ENCODE results near the gene KRT26.
A peak's percentile ranks its signal among the peaks of the same experiment; 100 is the strongest.
"Not testable (repeated sequence)": the region's sequence is repeated elsewhere in the genome, so short reads cannot be mapped to it uniquely, and the experiment has no call there.

Gene KRT26, protein sequence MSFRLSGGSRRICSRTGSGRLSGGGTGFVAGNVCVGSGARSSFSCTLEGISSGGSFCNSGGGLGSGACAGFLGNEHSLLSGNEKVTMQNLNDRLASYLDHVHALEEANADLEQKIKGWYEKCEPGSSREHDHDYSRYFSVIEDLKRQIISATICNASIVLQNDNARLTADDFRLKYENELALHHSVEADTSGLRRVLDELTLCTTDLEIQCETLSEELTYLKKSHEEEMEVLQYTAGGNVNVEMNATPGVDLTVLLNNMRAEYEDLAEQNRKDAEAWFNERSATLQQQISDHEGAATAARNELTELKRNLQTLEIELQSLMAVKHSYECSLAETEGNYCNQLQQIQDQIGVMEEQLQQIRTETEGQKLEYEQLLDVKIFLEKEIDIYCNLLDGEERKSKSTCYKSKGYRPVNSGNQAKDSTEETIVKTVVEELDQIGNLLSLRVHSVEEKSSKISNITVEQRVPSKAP

DNA sequence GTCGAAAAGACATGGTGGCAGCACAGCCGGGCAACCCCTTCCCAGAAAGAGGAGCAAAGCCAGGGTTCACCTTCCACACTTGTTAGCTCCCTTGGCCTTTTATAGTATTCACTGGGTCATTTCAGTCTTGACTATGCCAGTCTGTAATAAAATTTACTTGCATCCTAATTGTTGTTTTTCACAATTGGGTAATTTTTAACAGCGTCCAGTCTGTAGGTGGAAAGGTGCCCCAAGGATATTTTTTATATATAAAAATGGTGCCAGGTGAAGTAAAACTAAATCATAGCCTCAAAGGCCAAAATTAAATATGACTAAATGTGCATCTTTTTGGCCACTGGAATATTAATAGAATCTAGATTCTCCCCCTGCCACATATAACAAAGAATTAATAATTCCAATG lies at the start of gene KRT26:
KRT26 (minus strand) TSS at position 101 of the 400 bp plus-strand sequence; CDS start at position 13, 88 bp downstream.
- no peak for DNase-seq (ENCODE audit: low read depth)

DNA sequence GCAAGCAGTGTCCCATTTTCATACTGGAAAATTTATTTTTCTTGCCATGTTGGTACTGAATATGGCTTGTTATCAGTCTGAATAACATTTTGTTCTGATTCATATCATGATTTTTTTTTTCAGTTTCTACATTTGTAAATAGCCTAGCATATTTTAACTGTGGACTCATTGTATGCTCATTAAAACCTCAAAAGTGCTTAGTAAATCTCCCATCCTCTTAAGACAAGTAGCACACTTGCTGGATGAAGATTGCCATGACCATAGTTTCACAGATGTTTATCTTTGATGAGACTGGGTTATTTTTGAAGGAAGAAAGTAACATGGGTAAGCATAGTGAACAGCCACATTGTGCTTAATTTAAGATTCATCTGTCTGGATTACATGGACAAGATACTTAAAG lies 49.5 kb upstream of the KRT26 start:
- DNase-seq (ENCODE audit: low read depth) = no peak

GRCh38 chr17:40820228-40820838 lies 48.3 kb upstream of the KRT26 start:
- DNase-seq (ENCODE audit: low read depth) = no peak

GRCh38 chr17:40819528-40820125 lies 47.6 kb upstream of the KRT26 start:
- DNase-seq (ENCODE audit: low read depth) = no peak

- peak; percentile 79 for DNase-seq (ENCODE audit: low read depth)
Measured at GRCh38 chr17:40818733-40819527, 46.9 kb upstream of the KRT26 start.

DNA sequence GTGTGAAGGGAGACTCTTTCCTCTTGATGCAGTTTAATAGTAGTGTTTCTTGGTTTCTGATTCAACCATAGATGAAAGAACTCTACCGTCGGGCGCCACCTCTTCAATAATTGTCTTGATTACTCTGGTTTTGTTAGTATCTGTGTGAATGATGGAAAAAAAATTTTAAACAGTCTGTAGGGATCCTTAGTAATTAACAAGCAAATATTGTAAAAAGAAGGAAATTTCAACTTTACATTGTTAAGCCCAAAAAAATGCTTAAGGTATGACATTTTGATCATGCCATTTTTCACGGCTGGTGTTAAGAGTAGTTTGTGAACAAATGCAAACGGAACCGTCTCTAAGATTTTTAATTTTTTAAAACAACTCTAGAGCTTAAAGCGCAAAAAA lies 46.3 kb upstream of the KRT26 start:
- no peak for DNase-seq (ENCODE audit: low read depth)

- DNase-seq (ENCODE audit: low read depth) = no peak
Measured at GRCh38 chr17:40817103-40817682, 45.2 kb upstream of the KRT26 start.

GRCh38 chr17:40816569-40816968 lies 44.6 kb upstream of the KRT26 start:
- no peak for DNase-seq (ENCODE audit: low read depth)

DNA sequence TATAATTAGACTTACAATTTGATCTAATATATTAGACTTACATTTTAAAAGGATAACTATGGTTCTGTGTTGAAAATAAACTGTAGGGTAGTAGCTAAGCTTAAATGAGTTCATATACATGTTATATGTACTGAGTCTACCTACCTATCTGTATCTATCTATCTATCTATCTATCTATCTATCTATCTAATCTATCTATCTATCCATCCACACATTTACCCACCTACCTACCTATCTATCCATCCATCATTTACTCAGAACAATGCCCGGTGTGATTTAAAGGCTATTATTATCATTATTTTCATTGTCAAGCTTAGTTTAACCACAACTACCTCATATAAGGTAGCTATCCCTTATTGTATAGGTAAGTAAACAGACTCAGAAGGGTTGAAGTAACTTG lies 43.4 kb upstream of the KRT26 start:
- DNase-seq (ENCODE audit: low read depth) = no peak

DNA sequence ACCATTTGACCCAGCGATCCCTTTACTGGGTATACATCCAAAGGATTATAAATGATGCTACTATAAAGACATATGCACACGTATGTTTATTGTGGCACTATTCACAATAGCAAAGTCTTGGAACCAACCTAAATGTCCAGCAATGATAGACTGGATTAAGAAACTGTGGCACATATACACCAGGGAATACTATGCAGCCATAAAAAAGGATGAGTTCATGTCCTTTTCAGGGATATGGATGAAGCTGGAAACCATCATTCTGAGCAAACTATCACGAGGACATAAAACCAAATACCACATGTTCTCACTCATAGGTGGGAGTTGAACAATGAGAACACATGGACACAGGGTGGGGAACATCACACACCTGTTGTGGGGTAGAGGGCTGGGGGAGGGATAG lies 42.7 kb upstream of the KRT26 start:
- DNase-seq (ENCODE audit: low read depth) = not testable (repeated sequence)

GRCh38 chr17:40813804-40814203 lies 41.8 kb upstream of the KRT26 start:
- no peak for DNase-seq (ENCODE audit: low read depth)

DNA sequence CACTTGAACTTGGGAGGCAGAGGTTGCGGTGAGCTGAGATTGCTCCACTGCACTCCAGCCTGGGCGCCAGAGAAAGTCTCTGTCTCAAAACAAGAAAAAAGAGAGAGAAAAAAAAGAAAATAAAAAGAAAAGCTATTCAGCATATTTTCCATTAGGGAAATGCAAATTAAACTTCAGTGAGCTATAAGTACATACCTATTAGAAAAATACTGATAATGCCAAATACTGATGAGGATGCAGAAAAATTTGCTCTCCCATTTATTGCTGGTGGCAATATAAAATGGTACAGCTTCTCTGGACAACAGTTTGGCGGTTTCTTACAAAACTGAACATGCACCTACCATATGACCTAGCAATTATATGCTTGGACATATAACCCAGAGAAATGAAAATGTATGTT lies 40.6 kb upstream of the KRT26 start:
- no peak for DNase-seq (ENCODE audit: low read depth)

DNA sequence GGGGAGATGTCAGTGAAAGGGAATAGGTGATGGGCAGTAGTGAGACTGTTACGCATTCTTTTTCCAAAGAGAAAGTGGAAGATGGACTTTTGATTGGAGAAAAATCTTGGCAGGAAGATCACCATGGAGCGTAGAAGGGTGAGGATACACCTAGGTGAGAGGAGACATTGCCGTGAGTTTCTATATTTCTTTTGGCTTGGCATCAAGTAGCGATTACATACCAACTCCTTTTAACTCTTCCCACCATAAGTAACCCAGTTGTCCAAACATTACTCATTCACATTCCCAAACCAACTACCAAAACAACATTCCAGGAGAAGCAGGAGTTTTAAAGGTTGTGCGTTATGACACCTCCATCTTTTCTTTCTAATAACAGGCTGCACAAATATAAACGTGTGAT lies 38.5 kb upstream of the KRT26 start:
- DNase-seq (ENCODE audit: low read depth) = no peak

DNA sequence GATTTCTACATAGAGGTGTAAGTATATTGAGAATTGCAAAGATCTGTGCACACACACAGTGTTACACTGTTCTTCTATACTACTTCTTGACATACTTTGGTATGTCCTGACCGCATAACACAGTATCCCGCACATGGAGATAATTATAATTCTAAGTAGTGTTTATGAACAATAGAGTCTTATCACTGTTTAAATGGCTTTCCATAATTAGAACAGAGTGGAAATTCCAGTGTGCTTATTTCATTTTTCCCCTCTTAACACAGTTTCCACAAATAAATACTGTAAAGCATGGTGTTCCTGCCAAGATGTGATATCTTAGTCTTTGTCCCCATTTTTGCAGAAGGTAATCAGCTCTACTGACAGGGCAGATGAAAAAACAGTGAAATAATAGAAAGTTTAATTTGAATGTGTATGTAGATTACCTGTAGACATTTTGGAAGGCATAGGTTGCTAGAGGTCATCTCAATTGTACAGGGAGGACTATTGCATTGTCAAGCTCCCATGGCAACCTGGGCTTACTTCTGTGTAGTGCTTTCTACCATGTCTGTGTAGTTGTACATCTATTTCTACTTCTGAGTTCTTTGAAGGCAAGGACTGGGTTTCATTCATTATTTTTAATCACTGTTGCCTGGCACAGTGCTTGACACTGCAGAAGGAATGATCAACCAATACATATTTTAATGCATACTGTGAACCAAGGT lies 37.9 kb upstream of the KRT26 start:
- DNase-seq (ENCODE audit: low read depth) = no peak

GRCh38 chr17:40806131-40806530 lies 34.1 kb upstream of the KRT26 start:
- DNase-seq (ENCODE audit: low read depth) = no peak

DNA sequence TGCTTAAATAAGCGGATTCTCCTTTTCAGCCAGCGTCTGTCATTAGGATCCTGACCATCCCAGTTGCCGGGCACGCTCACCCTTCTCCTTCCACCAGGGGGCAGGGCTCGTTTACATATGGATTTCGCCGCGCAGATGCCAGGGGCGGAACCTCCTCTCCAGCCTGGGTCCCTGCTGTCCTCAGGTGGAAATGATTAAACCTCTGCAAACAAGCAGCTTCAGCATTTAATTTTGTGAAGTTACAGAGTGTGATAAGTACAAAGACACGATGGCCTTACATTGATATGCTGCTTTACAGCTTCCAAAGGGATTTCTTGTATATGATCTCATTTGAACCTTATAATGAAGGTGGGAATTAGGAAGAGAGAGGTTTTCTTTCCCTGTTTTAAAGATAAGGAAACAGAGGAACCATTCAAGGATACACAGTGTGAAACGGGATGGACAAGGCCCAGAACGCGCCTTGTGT lies 31.6 kb upstream of the KRT26 start:
- peak; percentile 62 for DNase-seq (ENCODE audit: low read depth)

DNA sequence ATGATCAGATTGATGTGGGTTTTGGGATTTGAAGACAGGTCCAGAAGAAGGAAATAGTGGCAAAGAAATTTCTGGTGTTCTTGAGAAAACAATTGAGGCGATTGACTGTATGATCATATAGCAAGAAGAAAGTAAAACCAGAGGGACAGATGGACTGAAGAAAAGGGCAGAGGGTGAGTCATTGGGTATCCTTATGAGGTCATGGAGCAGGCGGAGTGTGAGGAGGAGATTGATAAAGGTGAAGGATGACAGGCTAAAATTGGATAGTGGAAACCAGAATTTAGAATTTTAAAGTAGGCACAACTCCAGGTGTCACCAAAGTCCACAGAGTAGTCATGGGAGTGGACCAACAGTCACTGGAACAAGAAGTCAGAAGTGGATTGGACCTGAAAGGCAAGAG lies 29.2 kb upstream of the KRT26 start:
- DNase-seq (ENCODE audit: low read depth) = no peak

GRCh38 chr17:40800381-40800780 lies 28.4 kb upstream of the KRT26 start:
- no peak for DNase-seq (ENCODE audit: low read depth)

- no peak for DNase-seq (ENCODE audit: low read depth)
Measured at GRCh38 chr17:40799859-40800258, 27.9 kb upstream of the KRT26 start, which contains the start of gene KRT28. KRT28 (minus strand) TSS chr17:40799959; CDS start chr17:40799893, 66 bp downstream.

- DNase-seq (ENCODE audit: low read depth) = no peak
Measured at GRCh38 chr17:40796846-40797245, 24.8 kb upstream of the KRT26 start.

GRCh38 chr17:40795019-40795667 lies 23.1 kb upstream of the KRT26 start:
- DNase-seq (ENCODE audit: low read depth) = no peak

Measured in stimulated activated CD4-positive, alpha-beta T cell treated with anti-CD3 and anti-CD28 coated beads, Interleukin-2, amount 100 ng/mL, for 4 hours (primary cell).